ENCODE results near the gene TM2D1. TPM values are rescaled to one million over a fixed set of nuclear protein-coding genes. Genes with fewer than 3 reads are reported as not detected.

The TM2D1 gene
- total and polyA plus RNA-seq, 7 donors = 15.0 to 88.5 (median 63.7) TPM

DNA sequence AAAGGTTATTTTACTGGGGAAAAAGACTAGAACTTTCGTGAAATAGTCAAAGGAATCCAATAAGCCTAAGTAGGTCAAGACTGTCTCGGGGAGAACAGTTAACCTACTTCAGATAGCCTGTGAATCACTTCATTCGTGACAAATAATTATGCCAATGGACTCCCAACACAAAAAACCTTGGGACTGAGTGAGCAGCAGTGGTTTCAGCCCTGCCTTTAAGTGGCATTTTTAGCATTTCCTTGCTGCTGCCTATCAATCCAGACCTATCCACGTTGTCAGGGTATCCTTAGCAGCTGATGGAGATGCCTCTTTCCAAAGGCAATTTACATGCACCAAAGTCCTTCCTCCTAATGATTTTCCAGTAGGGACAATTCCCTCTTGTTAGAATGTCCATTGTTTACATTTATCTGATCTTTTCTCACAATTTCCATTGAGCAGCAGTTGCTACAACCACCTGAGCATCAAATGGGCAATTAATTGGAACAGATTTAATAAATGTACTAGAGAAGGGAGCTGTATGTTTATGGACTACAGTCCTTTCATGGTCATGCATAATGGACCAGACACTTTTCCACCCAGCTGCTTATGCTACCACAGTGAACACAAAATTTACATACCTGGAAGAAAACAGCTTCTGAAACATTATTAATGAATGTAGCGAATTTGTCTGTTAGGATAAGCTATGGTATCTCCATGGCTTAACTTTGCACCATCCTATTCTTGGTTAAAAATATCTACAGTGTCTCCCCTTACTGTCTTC, 75.8 kb downstream of the TM2D1 start:
- Histone ChIP-seq H3K36me3 (no peaks in the 10 kb centered on the region), H3K9me3 (no peaks in the 10 kb centered on the region), H3K4me1 (no peaks in the 10 kb centered on the region), H3K27me3 (no peaks in the 10 kb centered on the region), H3K27ac (no peak overlapping the region), H3K4me3 (no peak overlapping the region)
- intact Hi-C loops (cut with DNase I) = no loop called here
- TF ChIP-seq POLR2AphosphoS5 (IDR thresholded peaks at IDR 0.05) = no peak
- no peak for TF ChIP-seq EP300 (IDR thresholded peaks at IDR 0.05)
- TF ChIP-seq, protein P1, sequence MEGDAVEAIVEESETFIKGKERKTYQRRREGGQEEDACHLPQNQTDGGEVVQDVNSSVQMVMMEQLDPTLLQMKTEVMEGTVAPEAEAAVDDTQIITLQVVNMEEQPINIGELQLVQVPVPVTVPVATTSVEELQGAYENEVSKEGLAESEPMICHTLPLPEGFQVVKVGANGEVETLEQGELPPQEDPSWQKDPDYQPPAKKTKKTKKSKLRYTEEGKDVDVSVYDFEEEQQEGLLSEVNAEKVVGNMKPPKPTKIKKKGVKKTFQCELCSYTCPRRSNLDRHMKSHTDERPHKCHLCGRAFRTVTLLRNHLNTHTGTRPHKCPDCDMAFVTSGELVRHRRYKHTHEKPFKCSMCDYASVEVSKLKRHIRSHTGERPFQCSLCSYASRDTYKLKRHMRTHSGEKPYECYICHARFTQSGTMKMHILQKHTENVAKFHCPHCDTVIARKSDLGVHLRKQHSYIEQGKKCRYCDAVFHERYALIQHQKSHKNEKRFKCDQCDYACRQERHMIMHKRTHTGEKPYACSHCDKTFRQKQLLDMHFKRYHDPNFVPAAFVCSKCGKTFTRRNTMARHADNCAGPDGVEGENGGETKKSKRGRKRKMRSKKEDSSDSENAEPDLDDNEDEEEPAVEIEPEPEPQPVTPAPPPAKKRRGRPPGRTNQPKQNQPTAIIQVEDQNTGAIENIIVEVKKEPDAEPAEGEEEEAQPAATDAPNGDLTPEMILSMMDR (IDR thresholded peaks at IDR 0.05) = no peak
- no peak for TF ChIP-seq POLR2A (IDR thresholded peaks at IDR 0.05)
- no peak for DNase-seq
- WGBS, 2 donors = 80 to 88% methylated on average over 5 of the region's 5 CpGs

DNA sequence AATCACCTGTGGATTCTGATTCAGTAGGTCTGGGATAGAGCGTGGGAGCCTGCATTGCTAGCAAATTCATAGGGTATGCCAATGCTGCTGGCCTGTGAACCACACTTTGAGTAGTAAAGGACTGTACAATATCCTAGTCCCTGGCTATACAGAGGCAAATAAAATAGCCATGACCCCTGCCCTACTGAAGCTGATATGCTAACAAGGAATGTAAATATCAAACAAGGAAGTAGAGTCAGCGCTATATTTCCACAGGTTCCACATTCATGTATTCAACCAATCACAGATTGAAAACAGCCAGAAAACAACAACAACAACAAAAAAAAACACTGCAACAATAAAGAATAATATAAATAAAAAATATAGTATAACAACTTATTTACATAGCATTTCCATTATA, 77.8 kb downstream of the TM2D1 start:
- Histone ChIP-seq H3K4me1 (peaks cover 0 to 6% (median under 1%) of the 10 kb centered on the region in 4 donors), H3K4me3 (no peak overlapping the region), H3K9me3 (no peaks in the 10 kb centered on the region), H3K36me3 (no peaks in the 10 kb centered on the region), H3K27ac (no peak overlapping the region), H3K27me3 (no peaks in the 10 kb centered on the region)
- WGBS, 2 donors = 62 to 84% methylated on average over 2 of the region's 2 CpGs
- no peak for DNase-seq
- intact Hi-C loops (cut with DNase I) = no loop called here
- TF ChIP-seq EP300 (IDR thresholded peaks at IDR 0.05) (no peak), POLR2AphosphoS5 (IDR thresholded peaks at IDR 0.05) (no peak), POLR2A (IDR thresholded peaks at IDR 0.05) (no peak)
- TF ChIP-seq, protein P1 (IDR thresholded peaks at IDR 0.05) = no peak

DNA sequence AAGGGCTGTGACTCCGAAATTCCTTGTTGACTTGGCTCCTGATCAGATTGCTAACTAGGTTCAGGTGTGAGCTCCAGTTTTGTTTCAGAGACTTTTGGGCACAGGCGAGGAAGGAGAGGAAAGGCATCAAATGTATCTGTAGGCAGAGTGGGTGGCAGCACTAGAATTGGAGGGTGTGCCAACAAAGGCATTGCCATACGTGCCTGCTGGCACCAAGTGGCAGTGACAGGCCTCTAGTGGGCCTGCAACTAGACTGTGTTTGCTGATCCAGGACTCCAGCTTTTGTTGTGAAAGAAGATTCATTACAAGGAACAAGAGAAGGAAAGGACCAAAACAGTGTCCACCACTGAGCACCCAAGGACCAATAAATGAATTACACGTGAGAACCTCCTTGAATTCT, 79.5 kb downstream of the TM2D1 start:
- no peak overlapping the region for H3K4me3 ChIP-seq
- peaks cover 0 to 21% (median 11%) of the 10 kb centered on the region in 4 donors for H3K4me1 ChIP-seq
- no peaks in the 10 kb centered on the region for H3K27me3 ChIP-seq
- no peaks in the 10 kb centered on the region for H3K9me3 ChIP-seq
- no peaks in the 10 kb centered on the region for H3K36me3 ChIP-seq
- DNase-seq = no peak
- 92 to 95% methylated on average over 4 of the region's 4 CpGs for WGBS, 2 donors
- intact Hi-C loops (cut with DNase I) = no loop called here
- H3K27ac ChIP-seq = no peak overlapping the region
- TF ChIP-seq POLR2A (IDR thresholded peaks at IDR 0.05) (no peak), EP300 (IDR thresholded peaks at IDR 0.05) (no peak), POLR2AphosphoS5 (IDR thresholded peaks at IDR 0.05) (no peak)
- TF ChIP-seq, protein P1 (IDR thresholded peaks at IDR 0.05) = no peak

DNA sequence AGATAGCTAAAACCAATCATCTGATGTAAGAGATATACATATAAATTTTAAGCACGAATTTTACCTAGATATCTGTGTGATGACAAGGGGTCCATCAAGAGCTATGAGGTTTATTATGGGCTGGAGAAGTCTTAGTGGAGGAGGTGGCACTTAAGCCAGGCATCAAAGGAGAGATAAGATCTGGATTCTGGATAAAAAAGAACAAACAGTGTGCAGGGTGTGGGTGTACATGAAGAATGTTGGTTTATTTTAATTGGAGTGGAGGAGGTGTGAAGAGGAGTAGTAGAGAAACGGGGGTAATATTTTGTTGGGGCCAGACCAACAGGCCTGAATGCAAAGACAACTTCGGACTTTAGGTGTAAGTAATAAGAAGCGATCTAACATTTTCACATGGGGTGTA, 80.6 kb downstream of the TM2D1 start:
- Histone ChIP-seq H3K4me1 (peaks cover 0 to 33% (median 22%) of the 10 kb centered on the region in 4 donors), H3K4me3 (no peak overlapping the region), H3K36me3 (no peaks in the 10 kb centered on the region), H3K27me3 (no peaks in the 10 kb centered on the region), H3K9me3 (no peaks in the 10 kb centered on the region), H3K27ac (no peak overlapping the region)
- TF ChIP-seq, protein P1 (IDR thresholded peaks at IDR 0.05) = no peak
- TF ChIP-seq POLR2AphosphoS5 (IDR thresholded peaks at IDR 0.05) = no peak
- no peak for TF ChIP-seq EP300 (IDR thresholded peaks at IDR 0.05)
- no peak for TF ChIP-seq POLR2A (IDR thresholded peaks at IDR 0.05)
- DNase-seq = no peak
- WGBS, 2 donors = 65 to 83% methylated on average over 4 of the region's 4 CpGs
- intact Hi-C loops (cut with DNase I) = loop anchor here (5.0 kb wide), 2 partner anchors 592 to 662 kb away; no protein-coding TSS in a partner anchor
